Measurements from ENCODE around the gene ATRN. TPM values are rescaled to one million over a fixed set of nuclear protein-coding genes. Genes with fewer than 3 reads are reported as not detected.

ATRN gene
- total and polyA plus RNA-seq, 2 donors (not counting 3 experiments of a cell fraction or from before 2014, with no cell fraction given): 32.3 to 33.1 TPM

DNA sequence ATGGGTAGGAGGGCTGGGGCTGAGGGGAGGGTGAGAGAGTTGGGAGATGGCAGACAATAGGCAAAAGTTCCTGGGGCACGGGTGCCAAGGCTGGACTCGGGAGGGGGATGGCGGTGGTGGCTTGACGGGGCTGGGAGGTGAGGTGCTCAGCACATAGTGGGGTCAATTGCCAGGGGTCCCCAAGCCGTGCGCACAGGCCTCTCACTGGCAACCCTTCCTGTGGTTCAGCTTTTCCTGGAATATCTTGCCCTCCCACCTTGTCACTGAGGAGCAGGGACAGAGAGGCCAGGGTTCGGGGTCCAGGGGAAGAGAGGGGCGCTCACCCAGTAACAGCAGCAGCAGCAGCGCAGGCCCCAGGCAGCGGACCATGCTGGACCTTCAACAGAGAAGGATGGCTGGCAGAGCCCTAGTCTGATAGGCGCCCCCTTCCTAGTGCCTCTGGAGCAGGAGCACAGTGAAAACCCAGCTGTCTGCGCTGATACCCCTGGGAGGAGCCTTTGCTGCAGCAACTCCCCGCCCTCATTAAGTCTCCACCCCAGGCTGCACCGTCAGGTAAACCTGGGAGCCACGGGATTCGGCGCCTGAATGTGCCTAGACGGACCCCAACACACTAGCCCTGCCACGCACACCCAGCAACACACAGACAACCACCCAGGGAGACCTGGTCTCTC is 192.3 kb downstream of the ATRN start, which contains the start of gene GFRA4:
GFRA4 (minus strand) TSS at position 369 of the 671 bp plus-strand sequence; CDS start at position 369, 0 bp downstream.
- Histone ChIP-seq H3K9me1 (replicated peaks; ENCODE audit: control insufficient read depth, extremely low read depth, insufficient read depth, low read length) (no peaks in the 10 kb centered on the region), H4K20me1 (replicated peaks; ENCODE audit: control insufficient read depth, extremely low read depth, insufficient read depth, low read length) (no peaks in the 10 kb centered on the region), H3K27me3 (ENCODE audit: control insufficient read depth in 2 of 2, insufficient read depth in 2 of 2, low read length in 2 of 2) (peaks cover 28 to 44% of the 10 kb centered on the region in 2 experiments), H3K4me2 (ENCODE audit: insufficient read depth, low read length) (no peak within 1 kb of the TSS), H3K27ac (ENCODE audit: insufficient read depth, low read depth, low read length) (no peak within 1 kb of the TSS), H3K9me3 (replicated peaks; ENCODE audit: control insufficient read depth, insufficient read depth, low read length) (no peaks in the 10 kb centered on the region), H2AFZ (ENCODE audit: low read depth, low read length) (no peak within 1 kb of the TSS), H3K4me3 (replicated peaks in 1 of 3; ENCODE audit: insufficient read depth in 1 of 3, low read depth in 1 of 3, low read length in 3 of 3) (no peak within 1 kb of the TSS), H3K9ac (replicated peaks; ENCODE audit: extremely low read depth, insufficient read depth, low read length) (no peak within 1 kb of the TSS), H3K36me3 (ENCODE audit: control insufficient read depth in 2 of 2, extremely low read depth in 1 of 2, insufficient read depth in 2 of 2, low read length in 2 of 2) (no peaks in the 10 kb centered on the region), H3K4me1 (ENCODE audit: control insufficient read depth, extremely low read depth, insufficient read depth, low read length) (no peaks in the 10 kb centered on the region), H3K79me2 (ENCODE audit: control insufficient read depth, insufficient read depth, low read length) (no peaks in the 10 kb centered on the region)
- no peak for DNase-seq (ENCODE audit: low read depth, low spot score)
- TF ChIP-seq POLR2AphosphoS5 (IDR thresholded peaks at IDR 0.05; ENCODE audit: insufficient read depth, low read depth, low read length) (no peak), EZH2 (IDR thresholded peaks at IDR 0.05; ENCODE audit: borderline replicate concordance, low read depth, low read length, severe bottlenecking) (no peak), GATA2 (IDR thresholded peaks at IDR 0.05; ENCODE audit: insufficient read depth, insufficient read length, low read depth, low read length) (no peak), POLR2A (IDR thresholded peaks at IDR 0.05; ENCODE audit: low read depth, low read length) (no peak), FOS (IDR thresholded peaks at IDR 0.05; ENCODE audit: borderline replicate concordance, insufficient read depth, low read length) (no peak), JUN (IDR thresholded peaks at IDR 0.05; ENCODE audit: borderline replicate concordance, insufficient read depth, insufficient read length, low read depth) (no peak), MYC (IDR thresholded peaks at IDR 0.05; ENCODE audit: low read depth, low read length) (no peak)
- TF ChIP-seq, protein P1, sequence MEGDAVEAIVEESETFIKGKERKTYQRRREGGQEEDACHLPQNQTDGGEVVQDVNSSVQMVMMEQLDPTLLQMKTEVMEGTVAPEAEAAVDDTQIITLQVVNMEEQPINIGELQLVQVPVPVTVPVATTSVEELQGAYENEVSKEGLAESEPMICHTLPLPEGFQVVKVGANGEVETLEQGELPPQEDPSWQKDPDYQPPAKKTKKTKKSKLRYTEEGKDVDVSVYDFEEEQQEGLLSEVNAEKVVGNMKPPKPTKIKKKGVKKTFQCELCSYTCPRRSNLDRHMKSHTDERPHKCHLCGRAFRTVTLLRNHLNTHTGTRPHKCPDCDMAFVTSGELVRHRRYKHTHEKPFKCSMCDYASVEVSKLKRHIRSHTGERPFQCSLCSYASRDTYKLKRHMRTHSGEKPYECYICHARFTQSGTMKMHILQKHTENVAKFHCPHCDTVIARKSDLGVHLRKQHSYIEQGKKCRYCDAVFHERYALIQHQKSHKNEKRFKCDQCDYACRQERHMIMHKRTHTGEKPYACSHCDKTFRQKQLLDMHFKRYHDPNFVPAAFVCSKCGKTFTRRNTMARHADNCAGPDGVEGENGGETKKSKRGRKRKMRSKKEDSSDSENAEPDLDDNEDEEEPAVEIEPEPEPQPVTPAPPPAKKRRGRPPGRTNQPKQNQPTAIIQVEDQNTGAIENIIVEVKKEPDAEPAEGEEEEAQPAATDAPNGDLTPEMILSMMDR (IDR thresholded peaks at IDR 0.05; ENCODE audit: extremely low read depth in 1 of 2, insufficient read depth in 1 of 2, low read depth in 1 of 2, low read length in 2 of 2): no peak
- TF ChIP-seq, protein P2, sequence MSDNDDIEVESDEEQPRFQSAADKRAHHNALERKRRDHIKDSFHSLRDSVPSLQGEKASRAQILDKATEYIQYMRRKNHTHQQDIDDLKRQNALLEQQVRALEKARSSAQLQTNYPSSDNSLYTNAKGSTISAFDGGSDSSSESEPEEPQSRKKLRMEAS (IDR thresholded peaks at IDR 0.05; ENCODE audit: insufficient read depth, insufficient read length): no peak
- intact Hi-C loops (cut with micrococcal nuclease) (no loop called here), dilution Hi-C loops (cut with MboI; ENCODE audit: extremely low pct_ligation_motif_present, low sequenced_read_pairs) (no loop called here)
- ChIA-PET POLR2A (no interaction called here), CTCF (interaction anchor here (0.7 kb wide), 1 partner anchor 14 kb away, joined by 3 read pairs; no protein-coding TSS in a partner anchor)
- no peak for FAIRE-seq
- BruUV-seq (replicated peaks): no TSS peak
